Upper lobe of left lung (tissue), 6 donors: ENCODE data around the gene DPF3. TPM values are rescaled to one million over a fixed set of nuclear protein-coding genes. Genes with fewer than 3 reads are reported as not detected.

Experiments used
- ATAC-seq, 2 donors: fragments of 200-7000 bp; cut with Tn5 transposase; one replicate each; pipeline ENCODE4 v1.9.1; 2022; ENCODE audit warnings: mild to moderate bottlenecking in 2 of 2, moderate library complexity in 2 of 2; ENCODE audit not compliant: low FRiP score in 2 of 2
- DNase-seq, 2 donors: peaks; one replicate each; pipeline ENCODE4 v3.0.0-alpha.2; 2019 to 2020
- H3K27ac ChIP-seq, 4 donors: fragments of 200-600 bp; sonication (generic); one replicate each; pipeline ENCODE4 v1.5.1; 2016 to 2019
- H3K27me3 ChIP-seq, 4 donors: fragments of 200-600 bp; sonication (generic); one replicate each; pipeline ENCODE4 v1.5.1; 2017 to 2019
- H3K36me3 ChIP-seq, 4 donors: fragments of 200-600 bp; sonication (generic); one replicate each; pipeline ENCODE4 v1.5.1; 2016 to 2019
- H3K4me1 ChIP-seq, 4 donors: fragments of 200-600 bp; sonication (generic); one replicate each; pipeline ENCODE4 v1.5.1; 2018 to 2019
- H3K4me3 ChIP-seq, 4 donors: fragments of 200-600 bp; sonication (generic); one replicate each; pipeline ENCODE4 v1.5.1; 2017 to 2019; ENCODE audit warnings: mild to moderate bottlenecking in 2 of 4, moderate library complexity in 1 of 4
- H3K9me3 ChIP-seq, 4 donors: fragments of 200-600 bp; sonication (generic); one replicate each; pipeline ENCODE4 v1.5.1; 2018 to 2019
- EP300 ChIP-seq, 4 donors: sonication (generic); formaldehyde crosslinking; IDR thresholded peaks; one replicate each; pipeline ENCODE4 v1.5.1; 2017; ENCODE audit warnings: antibody characterized with exemption in 4 of 4, control low read depth in 2 of 4
- POLR2A ChIP-seq, 4 donors: fragments of 450-650 bp; IDR thresholded peaks; one replicate each; pipeline ENCODE4 v1.5.1; 2016 to 2017; ENCODE audit warnings: antibody characterized with exemption in 4 of 4, mild to moderate bottlenecking in 2 of 4
- POLR2AphosphoS5 ChIP-seq, 2 donors: sonication (generic); formaldehyde crosslinking; IDR thresholded peaks; one replicate each; pipeline ENCODE4 v1.5.1; 2017; ENCODE audit warnings: antibody characterized with exemption in 2 of 2
- WGBS, 2 donors: methylation state at CpG; one replicate each; pipeline ENCODE4 v1.1.5; 2017 to 2018; 5-methylcytosine and 5-hydroxymethylcytosine counted together
- total RNA-seq, 6 donors: library from RNA; depleted of rRNA in 4 of 6; stranded (reverse); fragments of >200 nt in 4 of 6; gene quantifications; one replicate each; pipeline versions ENCODE4 v1.1.0 to v1.2.1, GENCODE V29; 2016 to 2021
- TF ChIP-seq, protein P1 (sequence below), 6 experiments: fragments of 450-650 bp in 4 of 6; fragments of 200-600 bp in 2 of 6; sonication (generic) in 2 of 6; IDR thresholded peaks; one replicate each; pipeline ENCODE4 v1.5.1; 2016 to 2019; ENCODE audit warnings: antibody characterized with exemption in 6 of 6
- donor health status: DM: no; HTN: no; CAD: no; lungs with moderate emphysema.
- donor health status: DM: no; HTN: yes; CAD: no; lungs with severe emphysema.

DPF3 gene
- total RNA-seq, 6 donors from 2014 or later = 0.30 to 1.3 (median 1.0) TPM

DNA sequence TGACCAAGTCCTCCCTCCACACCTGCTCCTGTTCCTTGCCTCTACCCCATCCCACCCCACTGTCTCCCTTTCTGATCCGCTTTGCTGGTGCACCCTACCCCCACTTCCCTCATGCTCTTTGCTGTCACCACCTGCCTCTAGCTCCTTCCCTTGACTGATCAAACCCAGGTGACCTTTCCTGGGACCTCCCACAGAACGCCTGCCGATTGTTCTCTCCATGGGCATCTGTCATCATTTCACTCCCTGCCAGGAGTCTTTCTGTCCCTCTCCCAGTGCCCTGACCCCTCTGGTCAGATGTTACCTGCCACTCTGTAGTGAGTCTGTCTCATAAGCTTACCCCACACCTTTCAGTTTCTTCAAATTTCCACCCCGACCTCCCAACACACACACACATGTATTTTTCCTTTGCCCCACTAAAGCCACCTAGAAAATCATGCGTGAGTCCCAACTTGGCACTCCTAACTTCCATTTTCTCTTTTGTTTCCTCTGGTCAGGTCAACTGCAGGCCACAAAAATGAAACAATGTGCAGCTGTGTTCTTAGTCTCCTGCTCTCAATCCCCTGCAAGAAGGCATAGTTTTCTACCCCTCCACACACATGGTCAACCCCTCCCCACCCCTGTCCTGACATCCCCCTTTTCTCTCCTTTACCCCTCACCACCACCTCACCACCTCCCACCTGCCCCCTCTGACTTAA is 229.8 kb downstream of the DPF3 start:
- WGBS, 2 donors = 78 to 81% methylated on average over 5 of the region's 5 CpGs

DNA sequence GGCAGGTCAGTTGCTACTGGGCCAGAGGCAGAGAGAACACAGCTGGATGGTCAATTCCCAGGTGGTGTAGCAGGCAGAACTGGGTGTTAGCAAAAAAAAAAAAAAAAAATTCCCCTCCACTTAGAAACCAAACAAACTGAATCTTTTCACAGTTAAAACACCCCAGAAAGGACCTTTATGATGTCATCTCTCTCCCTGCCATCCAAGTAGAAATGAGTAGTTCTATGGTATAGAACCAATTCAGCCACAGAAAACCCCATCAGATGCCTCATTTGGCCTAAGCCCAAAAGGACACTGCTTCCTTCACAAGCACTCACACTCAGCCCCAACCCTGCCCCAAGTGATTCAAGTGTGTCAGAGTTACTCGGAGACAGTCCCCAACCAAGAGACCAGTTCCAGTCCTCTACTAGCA is 230.8 kb downstream of the DPF3 start:
- 90 to 100% methylated on average over 1 of the region's 1 CpG for WGBS, 2 donors
- H3K9me3 ChIP-seq = no peaks in the 10 kb centered on the region
- H3K4me3 ChIP-seq = no peak overlapping the region
- no peaks in the 10 kb centered on the region for H3K4me1 ChIP-seq
- no peak for TF ChIP-seq POLR2A (IDR thresholded peaks at IDR 0.05)
- no peak for TF ChIP-seq EP300 (IDR thresholded peaks at IDR 0.05)
- no peak for TF ChIP-seq POLR2AphosphoS5 (IDR thresholded peaks at IDR 0.05)
- TF ChIP-seq, protein P1, sequence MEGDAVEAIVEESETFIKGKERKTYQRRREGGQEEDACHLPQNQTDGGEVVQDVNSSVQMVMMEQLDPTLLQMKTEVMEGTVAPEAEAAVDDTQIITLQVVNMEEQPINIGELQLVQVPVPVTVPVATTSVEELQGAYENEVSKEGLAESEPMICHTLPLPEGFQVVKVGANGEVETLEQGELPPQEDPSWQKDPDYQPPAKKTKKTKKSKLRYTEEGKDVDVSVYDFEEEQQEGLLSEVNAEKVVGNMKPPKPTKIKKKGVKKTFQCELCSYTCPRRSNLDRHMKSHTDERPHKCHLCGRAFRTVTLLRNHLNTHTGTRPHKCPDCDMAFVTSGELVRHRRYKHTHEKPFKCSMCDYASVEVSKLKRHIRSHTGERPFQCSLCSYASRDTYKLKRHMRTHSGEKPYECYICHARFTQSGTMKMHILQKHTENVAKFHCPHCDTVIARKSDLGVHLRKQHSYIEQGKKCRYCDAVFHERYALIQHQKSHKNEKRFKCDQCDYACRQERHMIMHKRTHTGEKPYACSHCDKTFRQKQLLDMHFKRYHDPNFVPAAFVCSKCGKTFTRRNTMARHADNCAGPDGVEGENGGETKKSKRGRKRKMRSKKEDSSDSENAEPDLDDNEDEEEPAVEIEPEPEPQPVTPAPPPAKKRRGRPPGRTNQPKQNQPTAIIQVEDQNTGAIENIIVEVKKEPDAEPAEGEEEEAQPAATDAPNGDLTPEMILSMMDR (IDR thresholded peaks at IDR 0.05) = no peak
- H3K27ac ChIP-seq = no peak overlapping the region
- no peaks in the 10 kb centered on the region for H3K36me3 ChIP-seq
- no peak for ATAC-seq
- DNase-seq = no peak
- H3K27me3 ChIP-seq = no peaks in the 10 kb centered on the region

More for the DNA sequence above, 229.8 kb downstream of the DPF3 start:
- Histone ChIP-seq H3K9me3 (no peaks in the 10 kb centered on the region), H3K27ac (no peak overlapping the region), H3K36me3 (no peaks in the 10 kb centered on the region), H3K4me1 (no peaks in the 10 kb centered on the region), H3K27me3 (no peaks in the 10 kb centered on the region), H3K4me3 (no peak overlapping the region)
- DNase-seq (no peak), ATAC-seq (peak in 1 of 2 donors; percentile 32)
- TF ChIP-seq EP300 (IDR thresholded peaks at IDR 0.05) = no peak
- no peak for TF ChIP-seq POLR2A (IDR thresholded peaks at IDR 0.05)
- no peak for TF ChIP-seq POLR2AphosphoS5 (IDR thresholded peaks at IDR 0.05)
- TF ChIP-seq, protein P1 (IDR thresholded peaks at IDR 0.05) = no peak

DNA sequence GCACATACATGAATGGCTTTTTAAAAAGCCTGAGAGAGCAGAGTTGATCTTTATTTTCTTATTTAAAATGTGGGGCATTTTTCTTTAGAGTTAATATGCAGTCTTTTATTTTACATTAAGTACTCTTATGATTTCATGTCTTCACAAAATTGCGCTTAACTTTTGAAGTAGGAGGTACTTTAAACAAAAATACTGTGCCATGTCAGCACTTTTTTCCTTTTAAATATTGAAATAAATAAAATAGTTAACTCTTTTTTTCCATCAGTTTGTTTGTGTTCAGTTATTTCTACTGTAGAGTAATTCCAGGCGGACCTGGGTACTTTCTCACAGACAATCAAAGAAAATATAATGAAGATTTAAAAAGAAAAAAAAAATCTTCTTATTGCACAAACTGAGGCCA is 231.7 kb downstream of the DPF3 start:
- no peaks in the 10 kb centered on the region for H3K4me1 ChIP-seq
- no peak for DNase-seq
- no peak overlapping the region for H3K27ac ChIP-seq
- H3K27me3 ChIP-seq = no peaks in the 10 kb centered on the region
- H3K9me3 ChIP-seq = no peaks in the 10 kb centered on the region
- TF ChIP-seq POLR2AphosphoS5 (IDR thresholded peaks at IDR 0.05) = no peak
- TF ChIP-seq POLR2A (IDR thresholded peaks at IDR 0.05) = no peak
- TF ChIP-seq, protein P1 (IDR thresholded peaks at IDR 0.05) = no peak
- no peak for TF ChIP-seq EP300 (IDR thresholded peaks at IDR 0.05)
- no peak for ATAC-seq
- H3K4me3 ChIP-seq = no peak overlapping the region
- 64 to 70% methylated on average over 2 of the region's 2 CpGs for WGBS, 2 donors
- H3K36me3 ChIP-seq = no peaks in the 10 kb centered on the region

DNA sequence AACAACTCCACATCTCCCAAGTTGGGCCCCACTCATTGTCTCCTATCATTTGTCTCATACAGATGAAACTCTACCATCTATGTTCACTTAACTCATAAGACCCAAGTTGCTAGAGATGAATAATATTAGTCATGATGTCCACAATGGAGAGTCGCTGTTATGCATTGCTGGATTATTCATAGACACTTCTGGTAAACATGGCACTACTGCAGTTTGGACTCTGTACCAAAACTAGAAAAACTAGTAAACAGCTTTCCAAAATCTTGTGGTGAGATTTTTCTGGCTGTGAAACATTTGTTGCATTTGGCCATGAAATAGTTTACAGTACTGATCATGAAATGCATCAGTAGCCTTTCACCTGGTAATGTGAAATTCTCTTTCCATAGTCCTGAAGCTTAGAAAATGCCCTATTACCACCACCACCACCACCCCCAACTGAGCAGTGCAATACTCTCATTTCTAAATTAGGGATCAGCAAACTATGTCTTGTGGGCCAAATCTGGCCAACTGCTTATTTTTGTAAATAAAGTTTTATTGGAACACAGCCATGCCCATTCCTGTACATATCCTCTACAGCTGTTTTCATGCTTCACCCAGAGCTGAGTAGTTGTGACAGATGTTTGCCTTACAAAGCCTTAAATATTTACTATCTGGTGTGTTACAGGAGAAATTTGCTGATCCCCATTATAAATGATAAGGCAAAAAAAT is 236.5 kb downstream of the DPF3 start:
- ATAC-seq = no peak
- Histone ChIP-seq H3K4me1 (no peaks in the 10 kb centered on the region), H3K27me3 (no peaks in the 10 kb centered on the region), H3K27ac (no peak overlapping the region), H3K36me3 (no peaks in the 10 kb centered on the region), H3K4me3 (no peak overlapping the region), H3K9me3 (no peaks in the 10 kb centered on the region)
- DNase-seq = no peak
- WGBS, 2 donors = 94 to 95% methylated on average over 1 of the region's 1 CpG
- TF ChIP-seq POLR2AphosphoS5 (IDR thresholded peaks at IDR 0.05) = no peak
- TF ChIP-seq POLR2A (IDR thresholded peaks at IDR 0.05) = no peak
- TF ChIP-seq, protein P1 (IDR thresholded peaks at IDR 0.05) = no peak
- no peak for TF ChIP-seq EP300 (IDR thresholded peaks at IDR 0.05)
